HEK293 (cell line): ENCODE measurements around the gene PYGM.

Source experiments
- CTCF ChIA-PET: fragments of 350-600 bp; formaldehyde crosslinking; extraction: SDS; loops from one replicate; lab custom pipeline; 2021; ENCODE audit warnings: antibody characterized with exemption; lab: Yijun Ruan, JAX
- POLR2A ChIA-PET: fragments of 300-600 bp; formaldehyde crosslinking; extraction: SDS; loops from one replicate; lab custom pipeline; 2020; ENCODE audit warnings: antibody characterized with exemption, inconsistent platforms; lab: Yijun Ruan, JAX
- H3K27ac ChIP-seq: fragments of 200-500 bp; sonication (Bioruptor generic); 2 replicates; pipeline ENCODE4 v1.5.1; 2014; ENCODE audit warnings: low read depth, low read length, control low read depth, inconsistent platforms; ENCODE audit errors: extremely low read depth
- H3K36me3 ChIP-seq, 2 experiments: fragments of 200-500 bp in 1 of 2; sonication (Bioruptor generic) in 1 of 2; 1 replicate in 1 of 2; 2 replicates in 1 of 2; pipeline ENCODE4 v1.5.1; 2014 to 2017; ENCODE audit warnings: inconsistent platforms in 2 of 2, low read length in 2 of 2; ENCODE audit not compliant: control insufficient read depth in 2 of 2, insufficient read depth in 1 of 2
- H3K4me1 ChIP-seq: fragments of 200-500 bp; sonication (Bioruptor generic); 2 replicates; pipeline ENCODE4 v1.5.1; 2014; ENCODE audit warnings: mild to moderate bottlenecking, low read length, inconsistent platforms; ENCODE audit not compliant: control insufficient read depth, insufficient read depth
- H3K4me3 ChIP-seq: 2 replicates; pipeline ENCODE4 v1.5.1; 2011; ENCODE audit warnings: low read depth, mild to moderate bottlenecking, control low read depth, low read length, moderate library complexity
- H3K9me3 ChIP-seq: fragments of 200-500 bp; sonication (Bioruptor generic); 2 replicates; pipeline ENCODE4 v1.5.1; 2014; ENCODE audit warnings: low read depth, low read length, inconsistent platforms; ENCODE audit not compliant: control insufficient read depth, insufficient read depth
- CTCF ChIP-seq: fragments of 450-650 bp; formaldehyde crosslinking; IDR thresholded peaks from 2 replicates; pipeline ENCODE4 v1.5.1; 2016; ENCODE audit warnings: missing biosample characterization, missing genetic modification characterization
- EGR2 ChIP-seq: fragments of 450-650 bp; formaldehyde crosslinking; IDR thresholded peaks from 2 replicates; pipeline ENCODE4 v1.5.1; 2016; ENCODE audit warnings: low read depth, missing biosample characterization, missing genetic modification characterization
- HIC1 ChIP-seq: fragments of 450-650 bp; formaldehyde crosslinking; IDR thresholded peaks from 2 replicates; pipeline ENCODE4 v1.5.1; 2016; ENCODE audit warnings: missing biosample characterization, missing genetic modification characterization
- HOXD13 ChIP-seq: sonication (generic); formaldehyde crosslinking; IDR thresholded peaks from 2 replicates; pipeline ENCODE4 v1.8.0; 2022; ENCODE audit warnings: missing genetic modification reagents, borderline replicate concordance
- PRDM6 ChIP-seq: fragments of 450-650 bp; formaldehyde crosslinking; IDR thresholded peaks from 2 replicates; pipeline ENCODE4 v1.5.1; 2017; ENCODE audit warnings: missing biosample characterization, missing genetic modification characterization
- ZFHX2 ChIP-seq: fragments of 450-650 bp; formaldehyde crosslinking; conservative IDR thresholded peaks from 2 replicates; pipeline ENCODE4 v1.5.1; 2016; ENCODE audit warnings: missing biosample characterization, missing genetic modification characterization
- ZNF174 ChIP-seq: fragments of 450-650 bp; formaldehyde crosslinking; IDR thresholded peaks from 2 replicates; pipeline ENCODE4 v1.5.0; 2017; ENCODE audit warnings: missing biosample characterization, mild to moderate bottlenecking, missing genetic modification characterization
- ZNF175 ChIP-seq: fragments of 450-650 bp; formaldehyde crosslinking; IDR thresholded peaks from 2 replicates; pipeline ENCODE4 v1.5.1; 2016; ENCODE audit warnings: missing biosample characterization, missing genetic modification characterization
- ZNF184 ChIP-seq: fragments of 450-650 bp; IDR thresholded peaks from 2 replicates; pipeline ENCODE4 v1.5.1; 2018; ENCODE audit warnings: missing biosample characterization, mild to moderate bottlenecking, missing genetic modification characterization
- ZNF416 ChIP-seq: fragments of 450-650 bp; formaldehyde crosslinking; IDR thresholded peaks from 2 replicates; pipeline ENCODE4 v1.5.1; 2016; ENCODE audit warnings: missing biosample characterization, missing genetic modification characterization
- ZNF639 ChIP-seq: fragments of 450-650 bp; formaldehyde crosslinking; IDR thresholded peaks from 2 replicates; pipeline ENCODE4 v1.5.1; 2016; ENCODE audit warnings: missing biosample characterization, missing genetic modification characterization
- ZNF654 ChIP-seq: fragments of 450-650 bp; formaldehyde crosslinking; IDR thresholded peaks from 2 replicates; pipeline ENCODE4 v1.5.1; 2016; ENCODE audit warnings: low read depth, missing biosample characterization, missing genetic modification characterization
- ZNF701 ChIP-seq: fragments of 450-650 bp; formaldehyde crosslinking; IDR thresholded peaks from 2 replicates; pipeline ENCODE4 v1.5.1; 2016; ENCODE audit warnings: missing biosample characterization, missing genetic modification characterization

Gene PYGM

GRCh38 chr11:64767344-64768299 is 7.8 kb upstream of the PYGM start (continued):
- TF ChIP-seq ZNF639 (no peak), ZNF175 (tag by site-specific recombination) (no peak), ZNF416 (tag by site-specific recombination) (no peak), CTCF (tag by site-specific recombination) (peak; percentile 56), ZNF654 (tag by site-specific recombination) (0 out of 2 replicates have a peak, but pooled peaks have one; percentile 14), EGR2 (tag by site-specific recombination) (0 out of 2 replicates have a peak, but pooled peaks have one; percentile 24), HIC1 (peak; percentile 27; the same call in 1 of the 2 replicates), ZNF184 (tag by site-specific recombination) (no peak), PRDM6 (tag by site-specific recombination) (no peak)

GRCh38 chr11:64766881-64767280 is 7.1 kb upstream of the PYGM start:
- H3K9me3 ChIP-seq = no peaks in the 10 kb centered on the region
- H3K4me3 ChIP-seq = no peak overlapping the region
- H3K36me3 ChIP-seq = peaks cover 2 to 97% of the 10 kb centered on the region in 2 experiments
- ChIA-PET CTCF (interaction anchor here (1.4 to 1.9 kb wide), 4 partner anchors 10 to 15 kb away, joined by 4 to 13 read pairs (median 8); partner anchors contain the start of gene SF1), POLR2A (interaction anchor here (1.6 kb wide), 1 partner anchor 8 kb away, joined by 5 read pairs; no protein-coding TSS in a partner anchor)
- 0 out of 2 replicates have a peak, but pooled peaks have one; percentile 22 for TF ChIP-seq ZFHX2
- no peak for TF ChIP-seq ZNF701 (tag by site-specific recombination)
- H3K27ac ChIP-seq = no peak overlapping the region
- peaks cover 7% of the 10 kb centered on the region for H3K4me1 ChIP-seq

- no peaks in the 10 kb centered on the region for H3K9me3 ChIP-seq
- H3K4me3 ChIP-seq = no peak overlapping the region
- H3K27ac ChIP-seq = no peak overlapping the region
- TF ChIP-seq ZNF174 (tag by site-specific recombination) = no peak
- TF ChIP-seq HOXD13 (CRISPR knock-in tag) = no peak
- 0 out of 2 replicates have a peak, but pooled peaks have one; percentile 8 for TF ChIP-seq ZFHX2
- CTCF ChIA-PET = interaction anchor here (0.6 to 4.0 kb wide), 3 partner anchors 19 to 459 kb away, joined by 5 to 22 read pairs (median 6); partner anchors contain the start of gene RASGRP2
- peaks cover 7% of the 10 kb centered on the region for H3K4me1 ChIP-seq
- POLR2A ChIA-PET = interaction anchor here (1.6 kb wide), 1 partner anchor 9 kb away, joined by 5 read pairs; no protein-coding TSS in a partner anchor
- H3K36me3 ChIP-seq = peaks cover 0 to 89% of the 10 kb centered on the region in 2 experiments; a peak in 2 of 3 replicates
Observed at GRCh38 chr11:64765851-64766665, 6.3 kb upstream of the PYGM start.
